Panc1 (cell line): ENCODE results near the gene SLC9A9. TPM values are rescaled to one million over a fixed set of nuclear protein-coding genes. Genes with fewer than 3 reads are reported as not detected.

Experiments used
- ATAC-seq: fragments of 200-7000 bp; cut with Tn5 transposase; 2 replicates; pipeline ENCODE4 v1.9.1; 2020; ENCODE audit warnings: mild to moderate bottlenecking, moderate library complexity
- BruUV-seq: library from RNA; stranded (reverse); fragments of 400-500 nt; replicated peaks from 2 replicates; lab custom pipeline; 2021; lab: Mats Ljungman, UMichigan
- CTCF ChIA-PET: fragments of 300-600 bp; sonication (Branson Sonifier 250); formaldehyde crosslinking; loops from one replicate; lab custom pipeline; 2022; ENCODE audit warnings: antibody characterized with exemption; lab: Charles Lee
- POLR2A ChIA-PET: fragments of 300-600 bp; sonication (Branson Sonifier 250); formaldehyde crosslinking; loops from one replicate; lab custom pipeline; 2022; ENCODE audit warnings: antibody characterized with exemption; lab: Charles Lee
- DNase-seq: peaks from one replicate; pipeline ENCODE4 v3.0.0-alpha.2; 2010; ENCODE audit warnings: low read depth, low spot score
- H3K27ac ChIP-seq: 2 replicates; pipeline ENCODE4 v1.5.1; 2011; ENCODE audit warnings: mild to moderate bottlenecking, low read length, inconsistent platforms
- H3K27me3 ChIP-seq: fragments of 200-500 bp; sonication (Bioruptor generic); 2 replicates; pipeline ENCODE4 v1.6.0; 2014; ENCODE audit warnings: low read length, inconsistent platforms; ENCODE audit not compliant: control insufficient read depth, insufficient read depth
- H3K36me3 ChIP-seq: fragments of 200-500 bp; sonication (Bioruptor generic); 2 replicates; pipeline ENCODE4 v1.5.1; 2014; ENCODE audit warnings: inconsistent platforms, mild to moderate bottlenecking, low read length, moderate library complexity; ENCODE audit not compliant: control insufficient read depth, insufficient read depth
- H3K4me1 ChIP-seq: 2 replicates; pipeline ENCODE4 v1.5.1; 2011; ENCODE audit warnings: inconsistent platforms, mild to moderate bottlenecking, low read length, moderate library complexity; ENCODE audit not compliant: control insufficient read depth, insufficient read depth
- H3K4me3 ChIP-seq, 2 experiments: 2 replicates each; pipeline ENCODE4 v1.5.1; 2011 to 2012; ENCODE audit warnings: low read depth in 2 of 2, low read length in 2 of 2, mild to moderate bottlenecking in 2 of 2, inconsistent platforms in 1 of 2, moderate library complexity in 1 of 2
- H3K9me3 ChIP-seq: fragments of 200-500 bp; sonication (Bioruptor generic); 2 replicates; pipeline ENCODE4 v1.5.1; 2014; ENCODE audit warnings: low read depth, mild to moderate bottlenecking, inconsistent platforms, low read length, moderate library complexity; ENCODE audit not compliant: control insufficient read depth, insufficient read depth
- CTCF ChIP-seq: fragments of 450-650 bp; IDR thresholded peaks from 2 replicates; pipeline ENCODE4 v1.5.1; 2017; ENCODE audit warnings: mild to moderate bottlenecking
- POLR2AphosphoS5 ChIP-seq: IDR thresholded peaks from 2 replicates; pipeline ENCODE4 v1.6.1; 2012; ENCODE audit warnings: mild to moderate bottlenecking, low read depth, low read length, moderate library complexity
- REST ChIP-seq, 2 experiments: IDR thresholded peaks; 2 replicates each; pipeline ENCODE4 v1.6.1; 2011 to 2012; ENCODE audit warnings: low read depth in 2 of 2, control low read depth in 1 of 2, low read length in 1 of 2, mild to moderate bottlenecking in 1 of 2, moderate library complexity in 1 of 2; ENCODE audit not compliant: insufficient read depth in 1 of 2
- SIN3A ChIP-seq: IDR thresholded peaks from 2 replicates; pipeline ENCODE4 v1.6.1; 2012; ENCODE audit warnings: low read depth, mild to moderate bottlenecking, low read length, moderate library complexity, borderline replicate concordance; ENCODE audit not compliant: insufficient read depth
- TCF7L2 ChIP-seq: IDR thresholded peaks from 2 replicates; pipeline ENCODE4 v1.6.1; 2011; ENCODE audit warnings: mild to moderate bottlenecking, low read depth, low read length, inconsistent platforms
- in situ Hi-C: cut with HindIII; loops from 2 replicates; pipeline ENCODE4 v1.10.0; 2016; ENCODE audit warnings: low sequenced_read_pairs, low pct_unique_long_range_greater_than_20kb
- intact Hi-C: fragments of 100-400 bp; cut with micrococcal nuclease; formaldehyde crosslinking; loops from one replicate; pipeline ENCODE4 v1.10.0; 2022; ENCODE audit not compliant: unreplicated experiment
- total RNA-seq: library from RNA; stranded (reverse); gene quantifications from one replicate; pipeline ENCODE4 v1.2.1, GENCODE V29; 2021; ENCODE audit not compliant: unreplicated experiment

SLC9A9 gene
- total RNA-seq, 1 experiment from 2014 or later = not detected

- DNase-seq (no peak), ATAC-seq (no peak)
- ChIA-PET POLR2A (no interaction called here), CTCF (no interaction called here)
- in situ Hi-C loops = no loop called here
- Histone ChIP-seq H3K36me3 (no peaks in the 10 kb centered on the region), H3K27me3 (no peaks in the 10 kb centered on the region), H3K9me3 (no peaks in the 10 kb centered on the region), H3K4me3 (no peak overlapping the region), H3K27ac (no peak overlapping the region), H3K4me1 (no peaks in the 10 kb centered on the region)
- intact Hi-C loops = no loop called here
- TF ChIP-seq TCF7L2 (no peak), REST (IDR thresholded peaks at IDR 0.05; ENCODE audit: insufficient read depth in 1 of 2, low read depth in 2 of 2, low read length in 1 of 2) (no peak), CTCF (no peak), POLR2AphosphoS5 (no peak), SIN3A (no peak)
- no TSS peak for BruUV-seq
These were observed 13.0 kb downstream of the SLC9A9 start for GRCh38 chr3:143835312-143835711.

GRCh38 chr3:143832433-143832832 lies 15.8 kb downstream of the SLC9A9 start:
- intact Hi-C loops (no loop called here), in situ Hi-C loops (no loop called here)
- ATAC-seq (no peak), DNase-seq (no peak)
- BruUV-seq = no TSS peak
- Histone ChIP-seq H3K27ac (no peak overlapping the region), H3K27me3 (no peaks in the 10 kb centered on the region), H3K9me3 (no peaks in the 10 kb centered on the region), H3K4me1 (no peaks in the 10 kb centered on the region), H3K36me3 (no peaks in the 10 kb centered on the region), H3K4me3 (no peak overlapping the region)
- TF ChIP-seq TCF7L2 = no peak
- no peak for TF ChIP-seq SIN3A
- TF ChIP-seq CTCF = no peak
- TF ChIP-seq REST (IDR thresholded peaks at IDR 0.05; ENCODE audit: insufficient read depth in 1 of 2, low read depth in 2 of 2, low read length in 1 of 2) = no peak
- no peak for TF ChIP-seq POLR2AphosphoS5
- ChIA-PET CTCF (no interaction called here), POLR2A (no interaction called here)
